ENCODE measurements around the gene PILRA. TPM values are rescaled to one million over a fixed set of nuclear protein-coding genes. Genes with fewer than 3 reads are reported as not detected.
"Not testable (repeated sequence)": the region's sequence is repeated elsewhere in the genome, so short reads cannot be mapped to it uniquely, and the experiment has no call there.

The PILRA gene
- total and polyA plus RNA-seq, 4 experiments from 2014 or later = 0.32 to 5.8 (median 5.7) TPM; not detected in 1

DNA sequence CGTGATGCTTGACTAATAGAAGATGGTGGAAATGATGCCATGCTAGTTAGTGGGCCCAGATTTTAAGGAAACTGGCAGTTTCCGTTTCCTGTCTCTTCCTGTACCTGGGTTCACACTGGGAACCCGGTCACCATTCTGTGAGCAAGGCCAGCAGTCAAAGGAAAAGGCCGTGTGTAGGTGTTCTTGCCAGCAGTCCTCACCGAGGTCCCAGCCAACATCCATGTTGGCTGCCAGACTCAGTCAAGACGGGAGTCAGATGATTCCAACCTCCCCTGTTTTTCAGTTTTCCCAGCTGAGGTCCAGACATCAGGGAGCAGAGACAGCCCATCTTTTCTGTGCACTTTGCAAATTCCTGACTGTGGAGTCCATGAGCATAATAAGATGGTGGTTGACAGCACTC lies 30.5 kb upstream of the PILRA start:
- H3K27ac Mint-ChIP-seq = peak overlapping the region; percentile 83 to 92 (median 87)
- no peaks in the 10 kb centered on the region for H3K27me3 Mint-ChIP-seq
- no peaks in the 10 kb centered on the region for H3K9me3 Mint-ChIP-seq
- peaks cover 26 to 57% of the 10 kb centered on the region in 2 donors for H3K36me3 Mint-ChIP-seq
- Histone ChIP-seq H3K4me1 (ENCODE audit: insufficient read depth, low read length) (peaks cover 21% of the 10 kb centered on the region), H3K36me3 (ENCODE audit: insufficient read depth, low read length) (peaks cover 25% of the 10 kb centered on the region), H3K27ac (ENCODE audit: low read depth, low read length) (no peak overlapping the region), H3K4me3 (ENCODE audit: low read length in 2 of 2) (no peak overlapping the region), H3K9me3 (ENCODE audit: control insufficient read depth in 1 of 2, low read length in 2 of 2) (no peaks in the 10 kb centered on the region), H3K27me3 (ENCODE audit: insufficient read depth, low read length) (no peaks in the 10 kb centered on the region)
- ChIA-PET CTCF (ENCODE audit: partially characterized antibody) (interaction anchor here (1.6 kb wide), 1 partner anchor 214 kb away, joined by 3 read pairs; no protein-coding TSS in a partner anchor), POLR2A (ENCODE audit: partially characterized antibody) (interaction anchor here (1.4 kb wide), 1 partner anchor 122 kb away, joined by 4 read pairs; no protein-coding TSS in a partner anchor)
- intact Hi-C loops (cut with micrococcal nuclease) = loop anchor here (5.0 kb wide), 1 partner anchor 70 kb away; no protein-coding TSS in a partner anchor
- DNase-seq = no peak
- H3K4me3 Mint-ChIP-seq = peak overlapping the region in 1 of 8 donors; percentile 43
- H3K4me1 Mint-ChIP-seq = peaks cover 14 to 34% (median 19%) of the 10 kb centered on the region in 4 donors

- Mint-ChIP-seq H3K36me3 (peaks cover 31 to 58% of the 10 kb centered on the region in 2 donors), H3K27ac (peak overlapping the region; percentile 86 to 99 (median 98)), H3K4me1 (peaks cover 10 to 28% (median 17%) of the 10 kb centered on the region in 4 donors), H3K4me3 (peak overlapping the region in 7 of 8 donors; percentile 25 to 82 (median 77))
- DNase-seq; H3K27me3 Mint-ChIP-seq; H3K27me3 ChIP-seq (ENCODE audit: insufficient read depth, low read length); H3K9me3 Mint-ChIP-seq; H3K9me3 ChIP-seq (ENCODE audit: control insufficient read depth in 1 of 2, low read length in 2 of 2); H3K4me3 ChIP-seq (ENCODE audit: low read length in 2 of 2): not testable (repeated sequence)
- Histone ChIP-seq H3K4me1 (ENCODE audit: insufficient read depth, low read length) (peaks cover 21% of the 10 kb centered on the region), H3K27ac (ENCODE audit: low read depth, low read length) (peak overlapping the region; percentile 81), H3K36me3 (ENCODE audit: insufficient read depth, low read length) (peaks cover 28% of the 10 kb centered on the region)
- CTCF ChIA-PET (ENCODE audit: partially characterized antibody) = interaction anchor here (1.0 kb wide), 1 partner anchor 94 kb away, joined by 3 read pairs; no protein-coding TSS in a partner anchor
- intact Hi-C loops (cut with micrococcal nuclease) = loop anchor here (2.0 to 5.0 kb wide), 4 partner anchors 72 to 211 kb away; partner anchors contain the start of genes MEPCE and ZCWPW1
- POLR2A ChIA-PET (ENCODE audit: partially characterized antibody) = interaction anchor here (0.5 to 1.6 kb wide), 6 partner anchors 72 to 517 kb away, joined by 3 to 11 read pairs (median 3); partner anchors contain the start of genes MEPCE, PVRIG and ZCWPW1
These were observed 29.1 kb upstream of the PILRA start for GRCh38 chr7:100344124-100344559.

- peak overlapping the region; percentile 81 for H3K27ac ChIP-seq (ENCODE audit: low read depth, low read length)
- intact Hi-C loops (cut with micrococcal nuclease) = loop anchor here (1.0 to 5.0 kb wide), 5 partner anchors 8 to 212 kb away; partner anchors contain the start of genes MEPCE and ZCWPW1
- Mint-ChIP-seq H3K27ac (peak overlapping the region; percentile 86 to 99 (median 98)), H3K4me1 (peaks cover 10 to 28% (median 17%) of the 10 kb centered on the region in 4 donors), H3K4me3 (peak overlapping the region; percentile 37 to 82 (median 77)), H3K36me3 (peaks cover 34 to 60% of the 10 kb centered on the region in 2 donors)
- H3K27me3 Mint-ChIP-seq; H3K4me3 ChIP-seq (ENCODE audit: low read length in 2 of 2); H3K9me3 Mint-ChIP-seq; H3K9me3 ChIP-seq (ENCODE audit: control insufficient read depth in 1 of 2, low read length in 2 of 2); H3K27me3 ChIP-seq (ENCODE audit: insufficient read depth, low read length): not testable (repeated sequence)
- peak; percentile 86 to 98 (median 94) for DNase-seq
- ChIA-PET CTCF (ENCODE audit: partially characterized antibody) (interaction anchor here (0.9 to 2.3 kb wide), 4 partner anchors 10 to 127 kb away, joined by 3 to 13 read pairs (median 5); no protein-coding TSS in a partner anchor), POLR2A (ENCODE audit: partially characterized antibody) (interaction anchor here (0.5 to 1.6 kb wide), 7 partner anchors 73 to 516 kb away, joined by 3 to 11 read pairs (median 3); partner anchors contain the start of genes MEPCE, PVRIG and ZCWPW1)
- H3K36me3 ChIP-seq (ENCODE audit: insufficient read depth, low read length) = peaks cover 33% of the 10 kb centered on the region
- peaks cover 21% of the 10 kb centered on the region for H3K4me1 ChIP-seq (ENCODE audit: insufficient read depth, low read length)
These were observed 28.6 kb upstream of the PILRA start for GRCh38 chr7:100344560-100345287.

DNA sequence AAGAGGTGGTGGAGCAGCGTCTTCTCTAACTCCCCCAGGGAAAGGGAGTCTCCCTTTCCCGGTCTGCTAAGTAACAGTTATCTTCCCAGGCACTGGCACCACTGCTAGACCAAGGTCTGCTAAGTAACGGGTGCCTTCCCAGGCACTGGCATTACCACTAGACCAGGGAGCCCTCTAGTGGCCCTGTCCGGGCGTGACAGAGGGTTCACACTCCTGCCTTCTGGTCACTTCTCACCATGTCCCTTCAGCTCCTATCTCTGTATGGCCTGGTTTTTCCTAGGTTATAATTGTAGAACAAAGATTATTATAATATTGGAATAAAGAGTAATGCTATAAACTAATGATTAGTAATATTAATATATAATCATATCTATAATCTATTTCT lies 28.0 kb upstream of the PILRA start:
- not testable (repeated sequence) for H3K9me3 ChIP-seq (ENCODE audit: control insufficient read depth in 1 of 2, low read length in 2 of 2); H3K4me3 ChIP-seq (ENCODE audit: low read length in 2 of 2); H3K27me3 ChIP-seq (ENCODE audit: insufficient read depth, low read length); H3K27me3 Mint-ChIP-seq; H3K9me3 Mint-ChIP-seq
- peaks cover 21% of the 10 kb centered on the region for H3K4me1 ChIP-seq (ENCODE audit: insufficient read depth, low read length)
- ChIA-PET CTCF (ENCODE audit: partially characterized antibody) (interaction anchor here (0.6 to 2.3 kb wide), 7 partner anchors 9 to 215 kb away, joined by 3 to 13 read pairs (median 3); no protein-coding TSS in a partner anchor), POLR2A (ENCODE audit: partially characterized antibody) (interaction anchor here (0.6 to 1.6 kb wide), 6 partner anchors 73 to 263 kb away, joined by 3 to 11 read pairs (median 3); partner anchors contain the start of genes MEPCE, PVRIG and ZCWPW1)
- H3K27ac Mint-ChIP-seq = peak overlapping the region; percentile 79 to 99 (median 98)
- H3K4me3 Mint-ChIP-seq = peak overlapping the region in 7 of 8 donors; percentile 37 to 82 (median 77)
- peaks cover 10 to 28% (median 19%) of the 10 kb centered on the region in 4 donors for H3K4me1 Mint-ChIP-seq
- peak; percentile 50 to 79 (median 64) for DNase-seq
- peak overlapping the region; percentile 81 for H3K27ac ChIP-seq (ENCODE audit: low read depth, low read length)
- peaks cover 36% of the 10 kb centered on the region for H3K36me3 ChIP-seq (ENCODE audit: insufficient read depth, low read length)
- H3K36me3 Mint-ChIP-seq = peaks cover 37 to 59% of the 10 kb centered on the region in 2 donors
- intact Hi-C loops (cut with micrococcal nuclease) = loop anchor here (1.0 to 2.0 kb wide), 4 partner anchors 9 to 212 kb away; partner anchors contain the start of genes MEPCE and ZCWPW1

GRCh38 chr7:100346921-100347320 lies 26.4 kb upstream of the PILRA start:
- Mint-ChIP-seq H3K4me3 (no peak overlapping the region), H3K27me3 (no peaks in the 10 kb centered on the region), H3K36me3 (peaks cover 30 to 61% of the 10 kb centered on the region in 2 donors), H3K9me3 (no peaks in the 10 kb centered on the region), H3K27ac (peak overlapping the region in 6 of 7 donors; percentile 65 to 94 (median 82)), H3K4me1 (peaks cover 11 to 32% (median 23%) of the 10 kb centered on the region in 4 donors)
- ChIA-PET POLR2A (ENCODE audit: partially characterized antibody) (interaction anchor here (1.1 to 1.2 kb wide), 2 partner anchors 82 to 214 kb away, joined by 3 to 4 read pairs; partner anchors contain the start of gene ZCWPW1), CTCF (ENCODE audit: partially characterized antibody) (interaction anchor here (0.5 to 2.3 kb wide), 9 partner anchors 57 to 356 kb away, joined by 3 to 13 read pairs (median 4); no protein-coding TSS in a partner anchor)
- H3K4me1 ChIP-seq (ENCODE audit: insufficient read depth, low read length) = peaks cover 29% of the 10 kb centered on the region
- H3K9me3 ChIP-seq (ENCODE audit: control insufficient read depth in 1 of 2, low read length in 2 of 2) = no peaks in the 10 kb centered on the region
- H3K4me3 ChIP-seq (ENCODE audit: low read length in 2 of 2) = no peak overlapping the region
- no peak overlapping the region for H3K27ac ChIP-seq (ENCODE audit: low read depth, low read length)
- H3K36me3 ChIP-seq (ENCODE audit: insufficient read depth, low read length) = peaks cover 38% of the 10 kb centered on the region
- DNase-seq = no peak
- intact Hi-C loops (cut with micrococcal nuclease) = no loop called here
- H3K27me3 ChIP-seq (ENCODE audit: insufficient read depth, low read length) = no peaks in the 10 kb centered on the region

DNA sequence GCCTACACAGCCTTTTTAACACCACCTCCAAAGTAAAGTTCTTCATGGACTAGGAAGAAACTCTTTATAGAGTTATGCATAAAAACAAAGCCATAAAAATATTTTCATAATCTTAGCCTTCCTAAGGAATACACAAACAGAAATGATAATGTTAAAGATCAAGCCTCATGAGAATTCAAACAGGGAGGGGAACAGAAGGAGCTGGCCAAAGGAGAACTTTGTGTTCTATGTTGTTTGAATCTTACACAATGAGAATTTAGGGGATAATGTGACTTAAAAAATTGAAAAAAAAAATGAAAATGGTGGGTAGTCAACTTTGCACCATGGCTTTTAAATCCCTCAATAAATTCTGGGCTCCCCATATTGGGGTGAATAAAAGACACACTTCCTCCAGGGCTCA lies 24.5 kb upstream of the PILRA start:
- Histone ChIP-seq H3K36me3 (ENCODE audit: insufficient read depth, low read length) (peaks cover 40% of the 10 kb centered on the region), H3K4me1 (ENCODE audit: insufficient read depth, low read length) (peaks cover 35% of the 10 kb centered on the region), H3K4me3 (ENCODE audit: low read length in 2 of 2) (no peak overlapping the region), H3K27ac (ENCODE audit: low read depth, low read length) (no peak overlapping the region), H3K9me3 (ENCODE audit: control insufficient read depth in 1 of 2, low read length in 2 of 2) (no peaks in the 10 kb centered on the region), H3K27me3 (ENCODE audit: insufficient read depth, low read length) (no peaks in the 10 kb centered on the region)
- peaks cover 22 to 53% of the 10 kb centered on the region in 2 donors for H3K36me3 Mint-ChIP-seq
- H3K4me1 Mint-ChIP-seq = peaks cover 14 to 40% (median 24%) of the 10 kb centered on the region in 4 donors
- POLR2A ChIA-PET (ENCODE audit: partially characterized antibody) = interaction anchor here (0.6 kb wide), 1 partner anchor 566 kb away, joined by 3 read pairs; no protein-coding TSS in a partner anchor
- H3K9me3 Mint-ChIP-seq = no peaks in the 10 kb centered on the region
- H3K4me3 Mint-ChIP-seq = no peak overlapping the region
- intact Hi-C loops (cut with micrococcal nuclease) = no loop called here
- H3K27ac Mint-ChIP-seq = peak overlapping the region in 4 of 7 donors; percentile 13 to 60 (median 38)
- CTCF ChIA-PET (ENCODE audit: partially characterized antibody) = interaction anchor here (1.6 kb wide), 1 partner anchor 13 kb away, joined by 3 read pairs; no protein-coding TSS in a partner anchor
- H3K27me3 Mint-ChIP-seq = no peaks in the 10 kb centered on the region
- no peak for DNase-seq

Data from CD4-positive, alpha-beta memory T cell (primary cell).